Fibroblast of the conjunctiva (primary cell): Measurements from ENCODE around the gene NR3C2.

Source experiments
- DNase-seq: peaks from one replicate; pipeline ENCODE4 v3.0.0-alpha.2; 2010; ENCODE audit warnings: low read depth

Gene NR3C2

GRCh38 chr4:148263127-148263526 lies 179.1 kb downstream of the NR3C2 start:
- DNase-seq = no peak

- no peak for DNase-seq
Measured at GRCh38 chr4:148261848-148262247, 180.4 kb downstream of the NR3C2 start.

- no peak for DNase-seq
Measured at GRCh38 chr4:148259841-148260240, 182.4 kb downstream of the NR3C2 start.

- no peak for DNase-seq
Measured at GRCh38 chr4:148258535-148258934, 183.7 kb downstream of the NR3C2 start.

- DNase-seq = no peak
Measured at GRCh38 chr4:148255344-148255720, 186.9 kb downstream of the NR3C2 start.

- no peak for DNase-seq
Measured at GRCh38 chr4:148254621-148255343, 187.4 kb downstream of the NR3C2 start.

- DNase-seq = no peak
Measured at GRCh38 chr4:148253768-148254167, 188.4 kb downstream of the NR3C2 start.

GRCh38 chr4:148248824-148249223 lies 193.4 kb downstream of the NR3C2 start:
- DNase-seq = no peak

GRCh38 chr4:148245015-148245414 lies 197.2 kb downstream of the NR3C2 start:
- no peak for DNase-seq

GRCh38 chr4:148243837-148244236 lies 198.4 kb downstream of the NR3C2 start:
- DNase-seq = no peak

- no peak for DNase-seq
Measured at GRCh38 chr4:148240241-148240640, 202.0 kb downstream of the NR3C2 start.

- DNase-seq = no peak
Measured at GRCh38 chr4:148239494-148239985, 202.7 kb downstream of the NR3C2 start.

- no peak for DNase-seq
Measured at GRCh38 chr4:148238811-148239493, 203.3 kb downstream of the NR3C2 start.

- no peak for DNase-seq
Measured at GRCh38 chr4:148238086-148238485, 204.1 kb downstream of the NR3C2 start.

GRCh38 chr4:148235809-148236208 lies 206.4 kb downstream of the NR3C2 start:
- DNase-seq = no peak

GRCh38 chr4:148229798-148230197 lies 212.4 kb downstream of the NR3C2 start:
- DNase-seq = no peak

- no peak for DNase-seq
Measured at GRCh38 chr4:148229028-148229427, 213.2 kb downstream of the NR3C2 start.

- DNase-seq = no peak
Measured at GRCh38 chr4:148227147-148227546, 215.1 kb downstream of the NR3C2 start.

- DNase-seq = no peak
Measured at GRCh38 chr4:148226341-148226740, 215.9 kb downstream of the NR3C2 start.

GRCh38 chr4:148225639-148226038 lies 216.6 kb downstream of the NR3C2 start:
- DNase-seq = no peak

GRCh38 chr4:148224476-148224875 lies 217.7 kb downstream of the NR3C2 start:
- DNase-seq = no peak

- DNase-seq = no peak
Measured at GRCh38 chr4:148222991-148223660, 219.1 kb downstream of the NR3C2 start.
